ENCODE data around the gene PDZRN4.
"Not testable (repeated sequence)": the region's sequence is repeated elsewhere in the genome, so short reads cannot be mapped to it uniquely, and the experiment has no call there.

PDZRN4 gene

GRCh38 chr12:41509271-41510055 is 321.3 kb downstream of the PDZRN4 start:
- DNase-seq (ENCODE audit: low read depth in 2 of 2), result no peak

GRCh38 chr12:41510470-41510869 is 322.4 kb downstream of the PDZRN4 start:
- DNase-seq (ENCODE audit: low read depth in 2 of 2), result no peak

GRCh38 chr12:41511247-41511646 is 323.1 kb downstream of the PDZRN4 start:
- DNase-seq (ENCODE audit: low read depth in 2 of 2), result no peak

GRCh38 chr12:41512497-41512896 is 324.4 kb downstream of the PDZRN4 start:
- DNase-seq (ENCODE audit: low read depth in 2 of 2), result no peak

- no peak for DNase-seq (ENCODE audit: low read depth in 2 of 2)
These were observed 326.1 kb downstream of the PDZRN4 start for GRCh38 chr12:41514021-41514777.

- DNase-seq (ENCODE audit: low read depth in 2 of 2), result no peak
These were observed 326.8 kb downstream of the PDZRN4 start for GRCh38 chr12:41514907-41515306.

GRCh38 chr12:41515953-41516352 is 327.8 kb downstream of the PDZRN4 start:
- no peak for DNase-seq (ENCODE audit: low read depth in 2 of 2)

- no peak for DNase-seq (ENCODE audit: low read depth in 2 of 2)
These were observed 332.7 kb downstream of the PDZRN4 start for GRCh38 chr12:41520869-41521268.

- no peak for DNase-seq (ENCODE audit: low read depth in 2 of 2)
These were observed 333.8 kb downstream of the PDZRN4 start for GRCh38 chr12:41521872-41522379.

GRCh38 chr12:41527062-41527461 is 338.9 kb downstream of the PDZRN4 start:
- no peak for DNase-seq (ENCODE audit: low read depth in 2 of 2)

- DNase-seq (ENCODE audit: low read depth in 2 of 2), result no peak
These were observed 339.5 kb downstream of the PDZRN4 start for GRCh38 chr12:41527534-41528116.

- DNase-seq (ENCODE audit: low read depth in 2 of 2), result no peak
These were observed 340.8 kb downstream of the PDZRN4 start for GRCh38 chr12:41528874-41529273.

- DNase-seq (ENCODE audit: low read depth in 2 of 2), result no peak
These were observed 342.3 kb downstream of the PDZRN4 start for GRCh38 chr12:41530441-41530840.

GRCh38 chr12:41531147-41531829 is 343.2 kb downstream of the PDZRN4 start:
- no peak for DNase-seq (ENCODE audit: low read depth in 2 of 2)

- no peak for DNase-seq (ENCODE audit: low read depth in 2 of 2)
These were observed 344.0 kb downstream of the PDZRN4 start for GRCh38 chr12:41532072-41532471.

GRCh38 chr12:41536813-41537490 is 348.8 kb downstream of the PDZRN4 start:
- no peak for DNase-seq (ENCODE audit: low read depth in 2 of 2)

- no peak for DNase-seq (ENCODE audit: low read depth in 2 of 2)
These were observed 349.4 kb downstream of the PDZRN4 start for GRCh38 chr12:41537522-41537921.

GRCh38 chr12:41545761-41546160 is 357.6 kb downstream of the PDZRN4 start:
- DNase-seq (ENCODE audit: low read depth in 2 of 2), result no peak

GRCh38 chr12:41547071-41547470 is 359.0 kb downstream of the PDZRN4 start:
- DNase-seq (ENCODE audit: low read depth in 2 of 2), result not testable (repeated sequence)

GRCh38 chr12:41548926-41549325 is 360.8 kb downstream of the PDZRN4 start:
- DNase-seq (ENCODE audit: low read depth in 2 of 2), result no peak

GRCh38 chr12:41552588-41552987 is 364.5 kb downstream of the PDZRN4 start:
- DNase-seq (ENCODE audit: low read depth in 2 of 2), result no peak
